HG03095 (cell line): ENCODE measurements around the gene HIRA.

Source experiments
- ATAC-seq: cut with Tn5 transposase; IDR thresholded peaks from one replicate; pipeline ENCODE4 v1.9.1; 2021; ENCODE audit warnings: moderate library complexity; ENCODE audit not compliant: unreplicated experiment

HIRA gene

DNA sequence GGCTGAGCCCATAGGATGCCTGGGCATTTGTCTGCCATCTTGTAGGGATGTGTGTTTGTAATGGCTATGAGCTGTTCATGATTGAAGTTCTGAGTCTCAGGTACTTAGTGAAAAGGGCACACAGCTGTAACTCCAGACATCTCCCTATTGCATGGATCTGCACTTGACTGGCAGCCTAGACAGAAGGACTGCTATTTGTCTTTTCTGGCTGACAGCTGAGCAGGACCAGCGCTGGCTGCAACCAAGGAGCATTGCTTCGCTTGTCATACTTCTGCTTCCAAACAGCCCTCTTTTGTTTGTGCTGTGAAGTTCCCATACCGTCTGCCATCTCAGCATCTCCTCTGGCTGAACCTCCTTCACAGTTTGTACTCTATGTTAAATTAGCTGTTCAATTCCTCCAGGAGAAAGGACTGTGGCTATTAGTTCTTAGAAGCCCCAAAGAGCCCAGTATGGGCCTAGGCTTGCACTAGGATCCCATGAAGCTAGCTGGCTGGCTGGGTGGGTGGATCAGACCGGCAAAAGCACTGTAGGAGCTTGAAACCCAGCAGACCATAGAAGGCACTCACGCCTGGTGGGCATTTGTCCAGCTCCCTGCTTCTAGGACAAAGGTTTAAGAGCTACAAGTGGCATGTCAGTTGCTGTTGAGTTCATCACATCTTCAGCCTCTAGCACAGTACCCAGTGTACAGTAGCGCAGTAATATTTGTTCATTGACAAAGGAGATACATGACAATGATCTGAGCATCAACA, 20.4 kb downstream of the HIRA start:
- ATAC-seq = no peak

DNA sequence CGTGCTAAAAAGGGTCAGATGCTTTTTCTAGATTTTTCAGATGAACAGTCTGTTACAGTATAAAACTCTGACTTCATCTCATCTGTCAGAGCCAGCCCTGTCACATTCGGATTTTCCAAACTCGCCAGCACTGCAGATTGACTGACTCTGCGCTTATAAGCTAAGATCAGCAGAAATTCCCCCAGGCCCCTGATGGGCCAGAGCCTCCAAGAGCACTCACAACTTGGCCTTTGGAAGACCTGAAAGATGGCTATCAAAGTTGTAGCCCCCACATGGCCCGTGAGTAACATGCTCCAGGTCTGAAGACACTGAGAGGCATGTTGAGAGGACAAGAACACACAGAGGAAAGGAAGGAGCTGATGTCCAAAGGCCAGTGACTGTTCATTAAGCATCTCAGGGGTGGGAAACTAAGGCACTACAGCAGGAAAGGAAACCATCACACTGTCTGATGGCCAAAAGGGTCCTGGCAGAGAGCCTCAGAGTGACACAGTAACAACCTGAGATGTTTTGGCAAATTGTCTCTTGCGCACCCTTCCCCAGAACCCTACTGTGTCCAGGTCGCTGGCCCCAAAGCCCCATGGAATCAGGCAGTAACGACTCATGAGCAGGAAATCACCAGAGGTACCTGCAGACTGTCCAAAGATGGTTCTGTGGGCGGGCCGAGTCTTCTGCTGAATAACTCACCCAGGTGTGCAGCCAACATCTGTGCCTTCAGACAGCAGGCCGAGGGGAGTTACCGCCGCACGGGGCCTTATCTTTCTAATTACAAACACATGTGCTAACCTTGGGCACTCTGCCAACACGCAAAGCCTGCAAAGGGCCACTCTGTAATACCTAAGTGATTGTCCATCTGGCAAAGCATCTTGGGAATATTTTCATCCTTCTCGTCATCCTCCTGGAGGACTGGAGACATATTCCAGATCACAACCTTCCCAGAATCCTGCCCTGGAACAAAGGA, 23.6 kb downstream of the HIRA start:
- no peak for ATAC-seq

DNA sequence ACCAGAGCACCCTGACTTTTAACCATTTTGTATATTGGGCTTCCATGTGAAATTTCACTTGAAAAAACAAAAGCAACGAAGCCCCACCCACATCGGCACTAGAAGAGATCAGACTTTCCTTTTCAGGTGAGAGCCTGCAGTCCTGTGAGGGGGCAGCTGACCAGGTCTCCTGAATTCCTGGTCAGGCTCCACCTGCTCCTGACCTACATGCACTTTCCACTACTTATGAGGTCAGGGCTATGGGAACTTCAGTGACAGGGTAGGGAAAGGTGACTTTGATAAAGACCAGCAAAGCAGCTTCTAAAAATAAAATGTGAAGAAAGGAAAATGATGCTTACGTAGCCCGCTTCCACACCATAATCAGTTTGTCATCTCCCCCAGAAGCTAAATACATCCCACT, 24.7 kb downstream of the HIRA start:
- no peak for ATAC-seq

DNA sequence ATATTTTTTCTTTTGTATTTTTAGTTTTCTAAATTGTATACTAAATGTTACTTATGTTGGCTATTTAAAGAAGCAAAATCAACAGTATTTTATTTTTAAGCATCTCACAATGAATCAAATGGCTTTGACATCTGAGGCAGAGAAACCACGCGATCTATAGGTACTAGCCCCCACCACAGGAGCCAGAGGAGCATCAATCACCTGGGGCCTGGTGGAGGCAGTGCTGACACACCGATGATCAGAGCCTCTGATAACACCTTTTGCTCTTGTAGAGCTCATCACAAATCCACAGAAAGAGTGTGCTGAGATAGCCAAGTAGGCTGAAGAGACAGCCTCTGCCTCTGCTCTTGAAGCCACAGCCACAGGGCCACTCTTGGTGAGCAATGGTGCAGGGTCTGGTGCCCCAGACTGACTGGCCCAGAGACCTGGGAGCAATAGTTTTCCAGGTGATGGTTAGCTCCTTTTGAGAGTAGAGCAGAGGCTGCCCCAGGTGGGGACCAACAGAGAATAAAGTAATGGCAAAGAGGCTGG, 25.2 kb downstream of the HIRA start:
- ATAC-seq = no peak

DNA sequence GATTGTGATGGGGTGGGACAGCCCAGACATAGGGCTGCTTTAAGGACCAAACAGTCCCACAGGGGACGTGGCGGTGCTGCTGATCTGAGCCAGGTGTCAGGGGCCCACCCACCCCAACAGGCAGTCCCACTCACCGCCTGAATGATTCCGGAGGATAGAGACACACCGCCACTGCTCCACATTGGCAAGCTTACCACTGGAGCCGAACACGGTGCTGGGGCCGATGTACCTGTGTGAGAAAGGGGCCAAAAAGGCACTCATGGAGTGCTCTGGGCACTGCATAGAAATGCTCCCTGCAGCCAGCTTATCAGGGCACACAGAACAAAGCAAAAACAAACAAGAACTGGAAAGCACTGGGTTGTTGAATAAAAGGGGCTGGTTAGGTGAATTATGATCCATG, 25.9 kb downstream of the HIRA start:
- no peak for ATAC-seq

DNA sequence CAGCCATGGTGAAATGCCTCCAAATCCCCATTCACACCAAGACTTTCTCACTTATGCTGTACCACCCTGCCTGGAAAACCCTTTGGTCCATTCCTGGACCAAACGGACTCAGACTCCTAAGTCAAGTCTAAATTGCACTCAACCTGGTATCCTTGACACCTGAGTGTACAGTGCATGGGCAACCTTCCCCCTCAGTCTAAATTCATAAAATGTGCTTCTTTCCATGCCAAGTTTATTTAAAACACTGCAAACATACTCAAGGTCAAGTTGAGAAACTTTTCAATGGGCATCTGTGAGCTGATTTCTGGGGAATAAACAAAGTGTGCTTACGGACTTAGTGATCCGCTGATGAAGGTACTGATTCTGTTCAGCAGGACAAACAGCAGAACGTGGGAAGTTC, 26.4 kb downstream of the HIRA start:
- no peak for ATAC-seq

DNA sequence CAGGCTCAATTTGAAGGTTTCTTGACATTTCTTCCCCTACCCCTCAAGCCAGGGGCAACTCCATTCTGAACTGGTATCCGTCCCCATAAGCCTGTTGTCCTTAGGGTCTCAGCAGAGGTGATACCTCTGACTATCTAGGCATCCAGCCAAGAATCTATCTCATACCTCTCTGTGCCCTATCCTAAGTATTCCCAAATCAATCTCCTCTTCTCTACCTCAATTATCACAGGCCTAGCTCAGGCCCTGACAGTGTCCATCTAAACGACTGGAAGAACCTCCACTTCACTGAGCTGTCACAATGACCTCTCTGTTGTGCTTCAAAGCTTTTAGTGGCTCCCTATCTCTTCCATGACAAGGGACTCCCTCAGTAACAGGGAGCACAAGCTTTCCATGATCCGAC, 26.9 kb downstream of the HIRA start:
- no peak for ATAC-seq

DNA sequence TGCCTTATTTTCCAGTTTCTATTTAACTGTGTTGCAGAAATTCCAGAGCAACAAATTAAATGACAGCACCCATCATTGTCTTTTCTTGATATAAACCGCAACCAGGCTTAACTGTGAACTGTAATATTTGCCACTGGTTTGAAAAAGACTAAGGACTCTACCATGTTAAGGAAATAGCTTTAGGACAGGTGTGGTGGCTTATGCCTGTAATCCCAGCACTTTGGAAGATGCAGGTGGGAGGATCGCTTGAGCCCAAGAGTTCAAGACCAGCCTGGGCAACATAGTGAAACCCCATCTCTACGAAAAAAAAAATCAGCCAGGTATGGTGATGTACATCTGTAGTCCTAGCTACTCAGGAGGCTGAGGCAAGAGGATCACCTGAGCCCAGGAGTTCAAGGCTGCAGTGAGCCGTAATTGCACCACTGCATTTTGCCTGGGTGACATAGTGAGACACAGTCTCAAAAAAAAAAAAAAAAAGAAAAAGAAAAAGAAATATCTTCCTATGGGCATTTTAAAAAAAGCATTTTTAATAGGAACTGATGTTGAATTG, 28.8 kb downstream of the HIRA start:
- ATAC-seq = no peak

DNA sequence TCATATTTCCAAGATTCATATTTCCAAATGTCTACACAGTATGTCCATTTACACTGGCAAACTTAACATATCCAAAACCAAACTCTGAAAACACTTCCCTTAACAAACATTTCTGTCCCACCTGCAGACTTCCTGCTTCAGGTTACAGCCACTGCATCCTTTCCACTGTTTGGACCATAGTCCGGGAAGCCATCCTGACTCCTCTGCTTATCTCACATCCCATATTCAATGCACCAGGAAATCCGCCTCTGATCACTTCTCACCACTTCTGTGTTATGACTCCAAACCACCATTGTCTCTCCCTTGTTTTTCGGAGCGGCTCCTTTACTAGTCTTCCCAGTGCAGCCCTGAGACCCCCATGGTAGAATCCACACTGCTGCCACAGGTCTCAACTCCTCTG, 30.1 kb downstream of the HIRA start:
- ATAC-seq = no peak

DNA sequence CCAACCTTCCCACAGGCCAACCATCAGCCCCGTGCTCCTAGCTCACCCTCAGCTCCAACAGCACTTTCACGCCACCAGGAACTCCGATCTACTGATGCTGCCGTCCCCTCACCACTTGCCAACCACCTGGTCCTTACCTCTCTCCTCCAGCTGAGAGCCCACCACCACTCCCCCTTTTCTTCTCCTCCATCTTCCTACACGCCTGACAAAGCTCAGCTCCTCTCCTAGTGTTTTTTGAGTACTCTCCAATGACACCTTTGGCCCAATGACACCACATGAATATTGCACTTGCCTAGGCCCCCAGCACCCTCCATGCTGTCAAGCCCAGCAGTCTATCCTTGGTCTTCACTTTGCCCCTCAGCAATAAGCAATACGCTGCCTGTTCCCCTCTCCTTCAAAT, 30.7 kb downstream of the HIRA start:
- ATAC-seq = no peak

DNA sequence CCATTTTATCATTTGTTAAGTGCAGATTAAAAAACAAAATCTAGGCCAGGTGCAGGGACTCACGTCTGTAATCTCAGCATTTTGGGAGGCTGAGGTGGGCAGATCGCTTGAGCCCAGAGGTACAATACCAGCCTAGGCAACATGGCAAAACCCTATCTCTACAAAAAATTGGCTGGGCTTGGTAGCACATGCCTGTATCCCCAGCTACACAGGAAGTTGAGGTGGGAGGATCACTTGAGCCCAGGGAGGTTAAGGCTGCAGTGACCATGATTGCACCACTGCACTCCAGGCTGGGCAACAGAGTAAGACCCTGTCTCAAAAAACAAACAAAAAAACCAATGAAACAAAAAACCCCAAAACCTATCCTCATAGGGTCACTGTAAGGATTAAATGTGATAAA, 32.9 kb downstream of the HIRA start:
- ATAC-seq = no peak

DNA sequence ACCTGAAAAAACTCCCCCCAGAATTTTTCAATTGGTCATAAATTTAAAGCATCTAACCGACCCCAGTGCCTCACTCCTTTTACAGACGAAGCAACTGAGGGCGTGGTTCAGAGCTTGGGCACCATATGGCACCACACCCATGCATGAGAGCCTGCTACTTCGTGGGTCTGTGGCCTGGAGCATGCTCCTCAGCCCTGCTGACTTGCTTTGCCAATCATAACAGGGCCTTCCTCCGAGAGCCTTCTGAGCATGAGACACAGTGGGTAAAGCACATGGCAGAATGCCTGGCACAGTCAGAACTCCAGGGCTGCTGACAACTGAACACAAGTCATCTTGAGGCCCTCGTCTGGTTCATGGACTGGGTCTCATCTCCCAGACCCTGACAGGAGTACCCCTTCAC, 33.3 kb downstream of the HIRA start:
- no peak for ATAC-seq

DNA sequence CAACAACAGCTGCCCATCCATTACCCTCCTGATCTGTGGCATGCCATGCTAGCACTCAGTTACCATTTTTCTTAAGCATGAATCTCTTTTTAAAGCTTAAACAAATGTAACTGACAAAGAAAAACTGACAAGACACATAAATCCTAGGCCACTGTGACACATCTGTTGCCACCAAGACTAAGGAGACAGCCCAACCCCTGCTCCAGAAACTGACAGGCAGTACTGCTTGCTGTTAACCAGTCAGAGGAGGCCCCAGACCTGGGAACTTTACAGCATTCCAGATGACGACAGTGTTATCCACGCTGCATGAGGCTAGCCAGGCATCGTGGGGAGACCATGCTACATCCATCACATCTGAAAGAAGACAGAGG, 33.8 kb downstream of the HIRA start:
- ATAC-seq = no peak

DNA sequence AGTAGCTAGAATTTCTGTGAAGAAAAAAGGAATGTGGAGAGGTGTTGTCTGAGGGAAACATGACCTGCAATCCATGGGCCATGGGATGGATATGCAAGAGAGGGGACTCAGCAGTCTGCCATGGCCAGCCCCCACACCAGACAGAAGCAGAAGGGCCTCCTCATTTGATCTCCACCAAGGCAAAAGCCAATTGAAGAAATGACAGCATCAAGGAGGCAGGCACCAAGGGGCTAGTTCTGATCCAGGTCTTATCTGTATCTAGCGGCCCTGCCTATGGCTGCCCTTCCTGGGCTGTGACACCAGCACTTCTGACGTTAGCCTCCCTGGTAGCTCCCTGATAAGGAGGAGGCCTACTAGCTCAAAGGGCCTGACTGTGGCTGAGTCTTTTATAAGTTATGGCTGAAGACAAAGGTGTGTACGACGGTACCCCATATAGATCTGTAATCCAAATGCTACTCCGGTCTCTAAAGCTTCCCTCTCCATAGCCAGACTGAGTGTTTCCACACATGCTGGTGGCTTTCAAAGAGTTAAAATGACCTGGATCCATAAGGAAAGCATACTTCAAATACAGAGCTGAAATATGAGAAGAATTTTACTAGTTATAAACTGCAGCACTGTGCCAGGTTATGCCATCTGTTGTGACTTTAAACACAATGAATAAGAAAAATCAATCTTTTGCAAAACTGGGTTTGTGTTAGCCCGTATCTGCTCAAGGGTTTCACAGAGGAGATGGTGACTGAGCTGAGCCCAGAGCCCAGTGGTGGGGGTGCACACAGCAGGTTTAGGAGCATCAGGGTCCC, 34.4 kb downstream of the HIRA start:
- ATAC-seq = no peak

DNA sequence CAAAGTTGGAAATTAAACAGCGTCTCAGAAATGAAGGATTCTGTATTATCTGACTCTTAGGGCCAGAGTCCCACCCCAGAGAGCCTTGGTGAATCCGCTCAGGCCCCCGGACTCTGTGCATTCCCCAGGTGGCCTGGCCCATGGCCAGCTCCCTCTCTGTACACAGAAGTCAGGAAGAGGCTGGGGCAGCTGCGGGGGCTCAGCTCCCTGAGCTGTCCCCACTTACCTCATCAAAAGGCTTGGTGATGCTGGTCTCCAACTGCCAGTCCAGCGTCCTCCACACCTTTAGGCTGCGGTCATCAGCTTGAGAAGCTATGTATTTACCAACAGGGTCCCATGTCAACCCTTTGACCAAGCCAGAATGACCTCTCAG, 35.0 kb downstream of the HIRA start:
- ATAC-seq = no peak

DNA sequence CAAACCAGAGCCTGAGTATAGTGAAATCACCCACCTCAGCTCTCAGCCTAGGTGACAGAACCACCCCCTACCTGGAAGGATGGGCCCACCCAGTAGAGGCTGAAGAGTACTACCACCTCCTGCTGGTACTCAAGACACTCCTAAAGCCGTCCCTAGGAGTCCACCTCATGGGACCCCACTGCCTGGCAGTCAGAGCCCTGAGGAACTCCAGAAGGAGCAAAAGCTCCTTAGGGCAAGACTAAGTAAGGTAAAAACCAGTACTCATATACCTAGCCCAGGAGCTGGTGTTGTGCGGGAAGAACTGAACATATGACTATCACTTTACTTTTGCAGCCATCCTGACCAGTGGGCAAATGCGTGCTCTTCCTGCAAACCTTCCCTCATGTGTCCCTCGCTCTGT, 36.3 kb downstream of the HIRA start:
- no peak for ATAC-seq

DNA sequence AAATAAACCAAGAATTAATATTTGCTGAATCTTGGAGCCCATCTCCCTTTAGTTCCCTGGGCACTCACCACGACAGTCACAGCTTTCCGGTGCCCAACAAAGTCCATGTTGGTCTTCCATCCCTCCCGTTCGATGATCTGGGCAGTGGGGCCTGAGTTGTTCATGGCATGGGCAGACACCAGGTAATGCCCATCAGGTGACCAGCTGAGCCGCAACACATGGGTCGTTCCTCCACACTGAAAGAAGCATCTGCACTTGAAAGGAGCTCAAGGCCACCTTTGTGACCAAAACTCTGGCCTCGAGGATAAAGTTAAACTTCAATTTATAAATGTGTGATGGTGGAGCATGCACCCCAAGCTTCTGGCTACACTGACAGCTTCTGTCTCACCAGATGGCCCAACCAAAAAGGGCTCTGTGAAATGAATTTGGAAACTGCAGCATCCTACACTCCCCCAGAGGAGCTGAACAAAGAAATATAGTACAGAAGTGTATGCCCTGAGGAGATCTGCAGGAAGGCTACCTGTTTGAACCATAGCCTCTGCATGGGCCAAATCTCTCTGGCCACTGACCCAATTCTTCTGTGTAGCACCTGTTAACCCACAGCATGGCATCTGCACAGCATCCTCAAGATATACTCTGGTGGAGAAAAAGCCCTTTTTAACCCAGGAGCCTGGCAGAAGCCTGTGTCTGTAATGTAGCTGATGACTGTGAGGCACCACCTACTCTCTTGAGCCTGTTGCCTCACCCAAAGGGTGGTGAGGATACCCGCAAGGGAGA, 37.1 kb downstream of the HIRA start:
- ATAC-seq = no peak

DNA sequence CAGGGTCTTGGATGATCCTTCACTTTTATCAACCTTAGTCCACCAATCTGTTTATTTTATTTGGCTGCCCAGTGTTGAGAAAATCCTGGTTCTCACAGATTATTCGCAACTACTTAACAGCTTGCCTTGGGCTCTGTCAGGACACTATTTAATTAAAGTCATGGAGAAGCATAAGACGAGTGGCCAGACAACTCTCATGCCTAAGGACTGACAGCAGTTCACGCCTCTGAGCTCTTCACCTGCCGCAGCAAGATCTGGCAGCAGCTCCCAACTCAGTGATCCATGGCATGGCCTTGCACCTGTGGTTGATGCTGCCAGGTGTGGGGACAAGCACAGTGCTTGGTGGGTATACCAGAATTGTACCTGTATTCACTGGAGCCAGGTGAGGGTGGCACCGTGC, 37.8 kb downstream of the HIRA start:
- ATAC-seq = no peak

DNA sequence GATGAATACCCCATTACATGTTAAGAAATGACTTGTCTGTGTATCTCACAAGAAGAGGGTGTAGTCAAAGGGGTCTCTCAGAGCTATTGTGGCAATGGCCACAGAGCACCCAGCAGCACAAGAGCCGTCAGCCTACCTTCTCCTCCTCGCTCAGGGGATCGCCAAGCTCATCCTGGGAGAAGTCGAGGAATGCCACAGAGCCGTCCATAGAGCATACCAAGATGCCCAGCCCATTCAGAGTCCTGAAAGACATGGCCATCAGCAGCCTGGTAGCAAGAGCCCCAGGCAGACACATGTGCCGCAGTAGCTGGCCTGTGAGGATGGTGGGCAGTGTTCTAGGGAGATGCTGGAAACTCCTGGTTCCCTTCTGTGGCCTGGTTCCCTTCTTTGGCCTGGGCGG, 44.0 kb downstream of the HIRA start:
- ATAC-seq = no peak

DNA sequence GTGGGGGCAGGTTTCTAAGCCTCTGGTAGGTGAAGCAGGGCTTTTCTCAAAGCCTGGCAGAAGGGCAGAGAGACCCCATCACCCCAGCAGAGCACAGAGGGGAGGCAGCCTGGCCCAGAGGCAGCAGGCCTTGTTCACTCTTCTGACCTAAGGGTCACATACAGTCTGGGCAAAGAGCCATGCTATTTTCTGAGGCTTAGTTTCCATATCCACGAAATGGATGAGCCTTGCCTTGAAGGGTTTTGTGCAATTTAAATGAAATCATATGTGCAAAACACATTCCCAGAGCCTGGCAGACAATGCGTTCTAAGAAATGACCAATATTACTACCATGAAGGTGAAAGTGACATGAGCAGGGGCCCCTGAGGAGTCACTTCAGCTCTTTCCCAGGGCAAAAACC, 44.5 kb downstream of the HIRA start:
- ATAC-seq = no peak
